ENCODE data around the gene MAD2L2.

MAD2L2 gene

DNA sequence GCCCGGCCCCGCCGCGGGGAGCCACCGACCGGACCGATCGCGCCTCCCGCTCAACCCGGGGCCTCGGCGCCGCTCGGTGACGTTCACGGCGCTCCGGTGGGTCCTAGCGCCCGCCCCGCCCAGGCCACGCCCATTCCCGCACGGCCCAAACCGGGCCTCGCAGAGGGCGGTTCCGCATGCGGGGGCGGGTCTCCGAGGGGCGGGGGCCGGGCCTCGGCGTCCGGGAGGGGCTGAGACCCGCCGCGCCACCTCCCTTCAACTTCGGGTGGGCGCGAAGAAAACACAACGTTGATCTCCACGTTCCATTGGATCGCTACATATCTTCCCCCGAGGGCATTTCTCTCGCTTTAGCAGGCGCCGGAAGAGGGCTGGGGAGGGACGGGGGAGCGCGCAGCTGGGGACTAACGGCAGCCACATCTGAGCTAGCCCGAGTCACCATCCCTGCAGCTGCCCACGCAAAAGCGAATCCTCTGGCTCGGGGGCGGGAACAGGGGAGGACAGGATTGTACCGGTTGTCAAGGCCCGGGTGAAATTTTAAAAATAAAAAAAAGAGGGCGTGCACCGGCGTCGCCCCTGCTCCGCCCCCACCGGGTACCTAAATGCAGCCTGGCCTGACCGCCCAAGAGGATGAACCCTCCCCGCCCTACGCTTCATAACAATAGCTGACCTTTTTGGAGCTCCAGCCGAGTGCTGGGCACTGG, at the start of gene MAD2L2:
Gene MAD2L2 (minus strand): TSS at position 78 of the 701 bp plus-strand sequence. CDS start 547 bp downstream, outside the sequence.
- TF ChIP-seq, protein P1, sequence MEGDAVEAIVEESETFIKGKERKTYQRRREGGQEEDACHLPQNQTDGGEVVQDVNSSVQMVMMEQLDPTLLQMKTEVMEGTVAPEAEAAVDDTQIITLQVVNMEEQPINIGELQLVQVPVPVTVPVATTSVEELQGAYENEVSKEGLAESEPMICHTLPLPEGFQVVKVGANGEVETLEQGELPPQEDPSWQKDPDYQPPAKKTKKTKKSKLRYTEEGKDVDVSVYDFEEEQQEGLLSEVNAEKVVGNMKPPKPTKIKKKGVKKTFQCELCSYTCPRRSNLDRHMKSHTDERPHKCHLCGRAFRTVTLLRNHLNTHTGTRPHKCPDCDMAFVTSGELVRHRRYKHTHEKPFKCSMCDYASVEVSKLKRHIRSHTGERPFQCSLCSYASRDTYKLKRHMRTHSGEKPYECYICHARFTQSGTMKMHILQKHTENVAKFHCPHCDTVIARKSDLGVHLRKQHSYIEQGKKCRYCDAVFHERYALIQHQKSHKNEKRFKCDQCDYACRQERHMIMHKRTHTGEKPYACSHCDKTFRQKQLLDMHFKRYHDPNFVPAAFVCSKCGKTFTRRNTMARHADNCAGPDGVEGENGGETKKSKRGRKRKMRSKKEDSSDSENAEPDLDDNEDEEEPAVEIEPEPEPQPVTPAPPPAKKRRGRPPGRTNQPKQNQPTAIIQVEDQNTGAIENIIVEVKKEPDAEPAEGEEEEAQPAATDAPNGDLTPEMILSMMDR (IDR thresholded peaks at IDR 0.05; ENCODE audit: control insufficient read depth, insufficient read depth, low read depth, low read length, missing control alignments), result no peak
- DNase-seq (ENCODE audit: low read depth), result peak; percentile 31
- peak within 1 kb of the TSS; percentile 98 for H3K4me3 ChIP-seq (ENCODE audit: control insufficient read depth, low read depth, low read length)

DNA sequence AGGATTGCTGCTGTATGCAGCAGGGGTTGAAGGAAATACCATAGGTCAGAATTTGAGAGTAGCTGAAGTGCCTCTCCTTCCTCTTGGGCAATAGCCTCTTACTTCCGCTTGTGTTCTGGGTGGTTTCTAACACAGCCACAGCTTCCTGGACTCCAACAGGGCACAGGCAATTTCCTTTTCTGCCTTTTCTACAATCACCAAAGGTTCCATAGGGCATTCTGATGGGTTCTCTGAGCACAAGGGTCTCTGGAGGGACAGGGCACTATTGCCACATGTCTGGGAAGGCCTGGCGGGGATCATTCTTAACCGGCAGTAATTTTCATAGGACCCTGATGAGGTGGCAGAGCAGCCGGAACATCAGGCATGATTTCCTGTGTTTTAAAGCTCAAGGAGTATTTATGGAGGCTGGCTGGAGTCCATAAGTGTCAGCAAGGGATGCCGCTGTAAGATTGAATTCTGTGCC, 49.5 kb upstream of the MAD2L2 start:
- TF ChIP-seq, protein P1 (IDR thresholded peaks at IDR 0.05; ENCODE audit: control insufficient read depth, insufficient read depth, low read depth, low read length, missing control alignments), result no peak
- no peak for DNase-seq (ENCODE audit: low read depth)
- H3K4me3 ChIP-seq (ENCODE audit: control insufficient read depth, low read depth, low read length), result no peak overlapping the region

DNA sequence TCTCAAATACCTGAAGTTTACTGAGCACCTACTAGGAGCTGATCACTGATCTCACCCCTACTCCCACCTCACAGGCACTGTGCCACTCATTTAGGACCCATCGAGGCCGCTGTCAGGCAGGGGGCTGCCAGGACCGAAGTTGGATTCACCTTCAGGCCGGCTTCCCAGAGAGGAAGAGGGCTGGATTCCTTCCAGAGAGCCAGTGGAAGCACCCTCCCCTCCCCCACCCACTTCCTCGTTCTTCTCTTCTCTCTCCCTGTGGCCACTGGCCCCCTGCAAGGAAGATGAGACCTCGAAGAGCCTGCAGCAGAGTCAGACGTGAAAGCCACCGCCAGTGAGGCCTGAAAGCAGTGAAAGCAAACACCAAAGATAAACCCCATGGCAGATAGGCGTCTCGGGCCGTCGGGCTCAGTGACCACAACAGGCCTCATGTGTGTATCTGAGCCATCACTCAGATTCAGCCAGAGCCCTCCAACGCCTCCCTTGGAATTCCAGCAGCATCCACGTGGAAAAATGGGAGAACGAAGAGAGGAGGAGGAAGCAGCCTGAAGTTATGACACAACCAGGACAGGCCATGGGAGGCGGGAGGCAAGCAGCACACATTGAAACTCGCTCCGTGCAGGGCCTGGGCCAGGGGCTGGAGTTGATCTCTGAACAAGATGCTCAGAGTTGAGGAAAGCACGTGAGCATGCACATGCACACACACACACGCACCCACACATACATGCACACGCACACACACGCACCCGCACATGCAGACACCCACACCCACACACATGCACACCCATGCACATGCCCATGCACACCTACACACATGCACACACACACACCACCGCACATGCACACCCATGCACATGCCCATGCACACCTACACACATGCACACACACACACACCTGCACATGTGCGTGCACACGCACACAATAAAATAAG, 48.8 kb upstream of the MAD2L2 start:
- DNase-seq (ENCODE audit: low read depth), result no peak
- TF ChIP-seq, protein P1 (IDR thresholded peaks at IDR 0.05; ENCODE audit: control insufficient read depth, insufficient read depth, low read depth, low read length, missing control alignments), result no peak
- H3K4me3 ChIP-seq (ENCODE audit: control insufficient read depth, low read depth, low read length), result no peak overlapping the region

DNA sequence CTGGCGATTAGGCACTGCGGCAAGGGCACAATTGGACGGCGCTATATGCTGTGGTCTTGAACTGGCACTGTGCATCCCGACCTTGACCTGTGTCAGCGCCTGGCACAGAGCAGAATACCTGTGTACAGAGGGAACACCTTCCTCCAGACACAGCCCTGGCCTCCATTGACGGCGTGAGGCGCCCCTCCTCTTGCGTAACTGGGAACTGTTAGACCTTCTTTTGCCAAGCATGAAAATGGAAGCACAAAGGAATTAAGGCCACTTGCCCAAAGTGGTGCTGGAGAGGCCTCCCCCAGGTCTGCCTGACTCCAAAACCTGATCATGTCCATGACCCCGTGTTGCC, 48.2 kb upstream of the MAD2L2 start:
- DNase-seq (ENCODE audit: low read depth), result no peak
- no peak overlapping the region for H3K4me3 ChIP-seq (ENCODE audit: control insufficient read depth, low read depth, low read length)
- TF ChIP-seq, protein P1 (IDR thresholded peaks at IDR 0.05; ENCODE audit: control insufficient read depth, insufficient read depth, low read depth, low read length, missing control alignments), result no peak

DNA sequence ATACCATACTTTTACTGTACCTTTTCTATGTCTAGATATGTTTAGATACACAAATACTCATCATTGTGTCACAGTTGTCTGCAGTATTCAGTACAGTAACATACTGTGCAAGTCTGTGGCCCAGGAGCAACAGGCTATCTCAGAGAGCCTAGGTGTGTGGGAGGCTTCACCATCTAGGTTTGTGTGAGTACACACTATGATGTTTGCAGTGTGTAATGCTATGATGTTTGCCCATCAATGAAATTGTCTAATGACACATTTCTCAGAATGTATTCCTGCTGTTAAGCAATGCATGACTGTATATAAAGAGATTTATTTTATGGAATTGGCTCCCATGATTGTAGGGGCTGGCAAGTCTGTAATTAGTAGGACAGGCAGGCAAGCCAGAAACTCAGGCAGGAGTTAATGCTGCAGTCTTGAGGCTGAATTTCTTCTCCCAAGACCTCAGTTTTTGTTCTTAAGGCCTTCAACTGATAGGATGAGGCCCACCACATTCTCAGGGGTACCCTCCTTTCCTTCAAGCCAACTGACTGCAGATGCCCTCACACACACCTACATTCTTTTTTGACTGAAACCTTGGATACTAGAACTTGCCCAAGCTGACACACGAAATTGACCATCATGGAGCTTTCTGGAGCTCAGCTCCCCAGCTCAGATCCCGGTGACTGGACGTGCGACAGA, 47.3 kb upstream of the MAD2L2 start:
- TF ChIP-seq, protein P1 (IDR thresholded peaks at IDR 0.05; ENCODE audit: control insufficient read depth, insufficient read depth, low read depth, low read length, missing control alignments), result no peak
- DNase-seq (ENCODE audit: low read depth), result no peak

DNA sequence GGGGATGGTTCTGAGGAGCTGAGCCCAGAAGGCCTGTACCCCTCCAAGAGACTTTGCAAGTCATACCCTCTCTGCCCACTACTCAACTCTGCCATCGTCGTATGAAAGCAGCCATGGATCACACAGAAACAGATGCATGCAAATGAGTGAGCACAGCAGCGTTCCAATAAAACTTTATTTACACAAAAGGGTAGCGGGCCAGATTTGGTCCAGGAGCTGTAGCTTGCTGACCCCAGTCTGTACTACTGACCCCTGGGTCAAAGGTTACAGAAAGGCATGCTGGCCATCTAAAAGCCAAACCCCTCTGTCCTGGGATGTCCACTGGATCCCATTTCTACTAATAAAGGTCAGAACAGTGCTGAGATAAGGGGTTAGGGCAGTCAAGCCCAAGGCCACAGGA, 46.2 kb upstream of the MAD2L2 start:
- DNase-seq (ENCODE audit: low read depth), result no peak
- no peak overlapping the region for H3K4me3 ChIP-seq (ENCODE audit: control insufficient read depth, low read depth, low read length)
- TF ChIP-seq, protein P1 (IDR thresholded peaks at IDR 0.05; ENCODE audit: control insufficient read depth, insufficient read depth, low read depth, low read length, missing control alignments), result no peak

More for the DNA sequence above, 47.3 kb upstream of the MAD2L2 start:
- H3K4me3 ChIP-seq (ENCODE audit: control insufficient read depth, low read depth, low read length), result no peak overlapping the region
